Measurements from ENCODE around the gene FOSB. TPM values are rescaled to one million over a fixed set of nuclear protein-coding genes. Genes with fewer than 3 reads are reported as not detected.

Gene FOSB
- total RNA-seq, 6 donors from 2014 or later, result 8.8 to 152 (median 94.9) TPM; not detected in 1

- peak; percentile 76 to 92 for TF ChIP-seq POLR2AphosphoS5 (IDR thresholded peaks at IDR 0.05)
- peak in 2 of 4 donors; percentile 68 to 83 for TF ChIP-seq POLR2A (IDR thresholded peaks at IDR 0.05)
- peak in 3 of 6 experiments; percentile 7 to 28 (median 19) for TF ChIP-seq CTCF (IDR thresholded peaks at IDR 0.05)
- peak in 1 of 4 donors; percentile 92 for TF ChIP-seq EP300 (IDR thresholded peaks at IDR 0.05)
- 0 to 1% methylated on average over 23 to 31 of the region's 66 CpGs for WGBS, 2 donors
- ATAC-seq (ENCODE audit: low FRiP score in 2 of 2) (peak; percentile 48 to 95), DNase-seq (peak; percentile 95 to 98)
- peak overlapping the region; percentile 49 to 76 (median 62) for H3K4me3 ChIP-seq
- peaks cover 25 to 45% (median 30%) of the 10 kb centered on the region in 4 donors for H3K4me1 ChIP-seq
- H3K27me3 ChIP-seq, result peaks cover 0 to 4% (median 0%) of the 10 kb centered on the region in 4 donors
- no peaks in the 10 kb centered on the region for H3K9me3 ChIP-seq
- peak overlapping the region; percentile 90 to 97 (median 96) for H3K27ac ChIP-seq
- H3K36me3 ChIP-seq, result no peaks in the 10 kb centered on the region
These were observed 1.5 kb downstream of the FOSB start for GRCh38 chr19:45469132-45469944.

DNA sequence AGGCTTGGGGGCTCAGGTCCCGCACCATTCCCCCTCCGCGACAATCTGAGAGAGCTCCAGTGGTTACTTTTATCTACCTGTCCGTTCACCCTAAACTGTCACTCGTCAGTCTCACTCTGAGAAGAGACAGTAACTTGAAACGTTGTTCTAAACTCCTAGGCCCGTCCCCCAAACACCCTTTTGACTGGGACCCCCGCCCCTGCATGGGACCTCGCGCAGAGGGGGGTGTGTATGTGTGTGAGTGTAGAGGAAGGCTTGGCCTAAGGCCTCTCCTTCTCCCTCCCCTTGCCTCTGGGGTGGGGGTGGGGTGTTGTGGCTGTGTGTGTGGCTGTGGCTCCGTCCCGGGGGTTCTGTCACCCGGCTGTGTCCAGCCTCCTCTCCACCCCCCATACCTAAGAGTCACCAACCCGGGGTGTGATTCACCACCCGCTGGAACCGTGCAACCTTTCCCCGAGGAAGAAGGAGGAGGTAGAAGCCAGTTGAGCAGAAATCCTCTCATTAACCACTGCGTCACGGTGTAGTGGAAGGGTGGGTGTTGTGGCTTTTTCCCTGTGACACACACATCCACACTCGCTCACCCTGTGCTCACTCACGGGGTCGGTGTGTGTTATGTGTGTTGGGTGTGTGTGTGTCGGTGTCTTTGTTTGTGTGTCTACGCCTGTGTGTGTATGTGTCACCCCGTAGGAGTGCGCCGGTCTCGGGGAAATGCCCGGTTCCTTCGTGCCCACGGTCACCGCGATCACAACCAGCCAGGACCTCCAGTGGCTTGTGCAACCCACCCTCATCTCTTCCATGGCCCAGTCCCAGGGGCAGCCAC, 2.4 kb downstream of the FOSB start:
- DNase-seq, result peak in 1 of 2 donors; percentile 80
- WGBS, 2 donors, result 39 to 45% methylated on average over 24 to 33 of the region's 33 CpGs
- Histone ChIP-seq H3K4me3 (peak overlapping the region; percentile 49 to 76 (median 62)), H3K9me3 (no peaks in the 10 kb centered on the region), H3K4me1 (peaks cover 25 to 45% (median 31%) of the 10 kb centered on the region in 4 donors), H3K27ac (peak overlapping the region; percentile 90 to 97 (median 96)), H3K27me3 (peaks cover 0 to 4% (median 0%) of the 10 kb centered on the region in 4 donors), H3K36me3 (no peaks in the 10 kb centered on the region)
- TF ChIP-seq POLR2AphosphoS5 (IDR thresholded peaks at IDR 0.05), result no peak
- TF ChIP-seq POLR2A (IDR thresholded peaks at IDR 0.05), result peak in 1 of 4 donors; percentile 38
- peak; percentile 0 to 42 for ATAC-seq (ENCODE audit: low FRiP score in 2 of 2)

DNA sequence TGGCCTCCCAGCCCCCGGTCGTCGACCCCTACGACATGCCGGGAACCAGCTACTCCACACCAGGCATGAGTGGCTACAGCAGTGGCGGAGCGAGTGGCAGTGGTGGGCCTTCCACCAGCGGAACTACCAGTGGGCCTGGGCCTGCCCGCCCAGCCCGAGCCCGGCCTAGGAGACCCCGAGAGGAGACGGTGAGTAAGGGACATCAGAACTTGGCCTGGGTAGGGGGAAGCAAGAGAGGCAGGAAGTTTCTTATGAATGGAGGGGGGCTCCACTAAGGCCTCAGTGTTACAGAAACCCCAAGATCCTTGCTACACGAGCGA, 2.9 kb downstream of the FOSB start:
- no peaks in the 10 kb centered on the region for H3K36me3 ChIP-seq
- peaks cover 25 to 45% (median 33%) of the 10 kb centered on the region in 4 donors for H3K4me1 ChIP-seq
- peaks cover 0 to 4% (median 0%) of the 10 kb centered on the region in 4 donors for H3K27me3 ChIP-seq
- TF ChIP-seq EP300 (IDR thresholded peaks at IDR 0.05) (no peak), POLR2AphosphoS5 (IDR thresholded peaks at IDR 0.05) (no peak), POLR2A (IDR thresholded peaks at IDR 0.05) (no peak), CTCF (IDR thresholded peaks at IDR 0.05) (no peak)
- ATAC-seq (ENCODE audit: low FRiP score in 2 of 2), result no peak
- 89 to 92% methylated on average over 6 to 15 of the region's 15 CpGs for WGBS, 2 donors
- peak in 1 of 2 donors; percentile 91 for DNase-seq
- H3K9me3 ChIP-seq, result no peaks in the 10 kb centered on the region
- H3K27ac ChIP-seq, result no peak overlapping the region
- peak overlapping the region in 2 of 4 donors; percentile 49 to 60 for H3K4me3 ChIP-seq

GRCh38 chr19:45471111-45471930, 3.5 kb downstream of the FOSB start:
- no peak for TF ChIP-seq POLR2AphosphoS5 (IDR thresholded peaks at IDR 0.05)
- no peak for TF ChIP-seq POLR2A (IDR thresholded peaks at IDR 0.05)
- no peak for TF ChIP-seq EP300 (IDR thresholded peaks at IDR 0.05)
- no peak for TF ChIP-seq CTCF (IDR thresholded peaks at IDR 0.05)
- ATAC-seq (ENCODE audit: low FRiP score in 2 of 2) (no peak), DNase-seq (peak in 1 of 2 donors; percentile 73)
- Histone ChIP-seq H3K4me3 (peak overlapping the region in 1 of 4 donors; percentile 60), H3K27ac (no peak overlapping the region), H3K27me3 (peaks cover 0 to 4% (median 0%) of the 10 kb centered on the region in 4 donors), H3K9me3 (no peaks in the 10 kb centered on the region), H3K36me3 (no peaks in the 10 kb centered on the region), H3K4me1 (peaks cover 25 to 45% (median 33%) of the 10 kb centered on the region in 4 donors)
- 78 to 87% methylated on average over 16 of the region's 16 CpGs for WGBS, 2 donors
